ENCODE results near the gene PIEZO2.

DNA sequence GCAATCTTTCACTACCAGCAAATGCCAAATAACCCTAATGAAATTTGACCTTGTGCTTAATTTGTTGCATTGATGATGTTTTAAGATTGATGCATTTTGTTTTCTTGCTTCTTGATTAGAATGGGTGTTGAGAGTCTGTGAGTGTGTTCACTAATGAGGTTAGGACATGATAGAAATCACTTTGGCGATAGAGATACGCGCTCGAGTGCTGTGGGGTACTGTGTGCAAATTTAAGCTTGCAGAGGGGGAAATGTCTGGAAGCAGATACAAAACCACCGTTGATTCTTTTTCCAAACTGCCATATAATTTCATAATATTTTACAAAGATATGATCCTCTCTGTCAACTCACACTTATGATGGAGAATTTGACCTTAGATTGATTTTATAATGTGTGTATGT is 200.9 kb downstream of the PIEZO2 start:
- TF ChIP-seq, protein P1, sequence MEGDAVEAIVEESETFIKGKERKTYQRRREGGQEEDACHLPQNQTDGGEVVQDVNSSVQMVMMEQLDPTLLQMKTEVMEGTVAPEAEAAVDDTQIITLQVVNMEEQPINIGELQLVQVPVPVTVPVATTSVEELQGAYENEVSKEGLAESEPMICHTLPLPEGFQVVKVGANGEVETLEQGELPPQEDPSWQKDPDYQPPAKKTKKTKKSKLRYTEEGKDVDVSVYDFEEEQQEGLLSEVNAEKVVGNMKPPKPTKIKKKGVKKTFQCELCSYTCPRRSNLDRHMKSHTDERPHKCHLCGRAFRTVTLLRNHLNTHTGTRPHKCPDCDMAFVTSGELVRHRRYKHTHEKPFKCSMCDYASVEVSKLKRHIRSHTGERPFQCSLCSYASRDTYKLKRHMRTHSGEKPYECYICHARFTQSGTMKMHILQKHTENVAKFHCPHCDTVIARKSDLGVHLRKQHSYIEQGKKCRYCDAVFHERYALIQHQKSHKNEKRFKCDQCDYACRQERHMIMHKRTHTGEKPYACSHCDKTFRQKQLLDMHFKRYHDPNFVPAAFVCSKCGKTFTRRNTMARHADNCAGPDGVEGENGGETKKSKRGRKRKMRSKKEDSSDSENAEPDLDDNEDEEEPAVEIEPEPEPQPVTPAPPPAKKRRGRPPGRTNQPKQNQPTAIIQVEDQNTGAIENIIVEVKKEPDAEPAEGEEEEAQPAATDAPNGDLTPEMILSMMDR (IDR thresholded peaks at IDR 0.05 in 8 of 11, conservative IDR thresholded peaks at IDR 0.05 in 3 of 11): no peak
- no peak for TF ChIP-seq POLR2A (IDR thresholded peaks at IDR 0.05)

Measured in spleen (tissue), 7 donors.